Measurements from ENCODE around the gene ARX.

DNA sequence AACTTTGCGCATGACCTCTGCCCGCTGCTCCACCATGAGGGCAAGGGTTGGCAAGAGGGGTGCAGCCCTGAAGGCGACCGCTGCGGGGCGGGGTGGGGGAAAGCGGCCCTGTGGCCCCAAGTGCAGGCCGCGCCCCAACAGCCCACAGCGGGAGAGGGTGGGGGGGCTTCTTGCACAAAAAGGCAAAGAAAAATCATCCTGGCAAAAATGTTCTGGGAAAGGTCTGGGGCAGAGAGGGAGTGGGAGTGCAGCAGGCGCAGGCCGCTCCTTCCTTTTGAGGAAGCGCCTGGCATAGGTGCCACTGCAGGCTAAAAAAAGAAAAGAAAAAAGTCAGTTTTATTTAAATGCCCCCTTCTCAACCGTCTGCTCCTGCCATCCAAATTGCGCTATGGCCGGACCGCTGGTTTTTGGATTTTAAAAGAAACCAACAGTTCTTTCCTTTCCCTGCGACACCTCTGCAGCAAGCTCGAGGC is 1.4 kb downstream of the ARX start:
- TF ChIP-seq, protein P1, sequence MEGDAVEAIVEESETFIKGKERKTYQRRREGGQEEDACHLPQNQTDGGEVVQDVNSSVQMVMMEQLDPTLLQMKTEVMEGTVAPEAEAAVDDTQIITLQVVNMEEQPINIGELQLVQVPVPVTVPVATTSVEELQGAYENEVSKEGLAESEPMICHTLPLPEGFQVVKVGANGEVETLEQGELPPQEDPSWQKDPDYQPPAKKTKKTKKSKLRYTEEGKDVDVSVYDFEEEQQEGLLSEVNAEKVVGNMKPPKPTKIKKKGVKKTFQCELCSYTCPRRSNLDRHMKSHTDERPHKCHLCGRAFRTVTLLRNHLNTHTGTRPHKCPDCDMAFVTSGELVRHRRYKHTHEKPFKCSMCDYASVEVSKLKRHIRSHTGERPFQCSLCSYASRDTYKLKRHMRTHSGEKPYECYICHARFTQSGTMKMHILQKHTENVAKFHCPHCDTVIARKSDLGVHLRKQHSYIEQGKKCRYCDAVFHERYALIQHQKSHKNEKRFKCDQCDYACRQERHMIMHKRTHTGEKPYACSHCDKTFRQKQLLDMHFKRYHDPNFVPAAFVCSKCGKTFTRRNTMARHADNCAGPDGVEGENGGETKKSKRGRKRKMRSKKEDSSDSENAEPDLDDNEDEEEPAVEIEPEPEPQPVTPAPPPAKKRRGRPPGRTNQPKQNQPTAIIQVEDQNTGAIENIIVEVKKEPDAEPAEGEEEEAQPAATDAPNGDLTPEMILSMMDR (IDR thresholded peaks at IDR 0.05; ENCODE audit: poor library complexity), result no peak
- TF ChIP-seq EZH2phosphoT487 (IDR thresholded peaks at IDR 0.05; ENCODE audit: low read depth, severe bottlenecking, unreplicated experiment), result no peak

Data from hepatocyte (in vitro differentiated cells).